Measurements from ENCODE around the gene ANKLE2.
"Not testable (repeated sequence)": the region's sequence is repeated elsewhere in the genome, so short reads cannot be mapped to it uniquely, and the experiment has no call there.

DNA sequence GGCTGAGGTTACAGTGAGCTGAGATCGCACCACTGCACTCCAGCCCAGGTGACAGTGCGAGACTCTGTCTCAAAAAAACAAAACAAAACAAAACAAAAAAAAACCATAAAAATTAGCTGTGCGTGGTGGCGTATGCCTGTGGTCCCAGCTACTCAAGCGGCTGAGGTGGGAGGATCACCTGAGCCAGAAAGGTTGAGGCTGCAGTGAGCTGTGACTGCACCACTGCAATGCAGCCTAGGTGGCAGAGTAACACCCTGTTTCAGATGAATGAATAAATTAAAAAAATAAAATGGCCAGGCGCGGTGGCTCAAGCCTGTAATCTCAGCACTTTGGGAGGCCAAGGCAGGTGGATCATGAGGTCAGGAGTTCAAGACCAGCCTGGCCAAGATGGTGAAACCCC is 8.0 kb downstream of the ANKLE2 start:
- not testable (repeated sequence) for TF ChIP-seq POLR2AphosphoS5 (IDR thresholded peaks at IDR 0.05); EP300 (conservative IDR thresholded peaks at IDR 0.05; ENCODE audit: poor library complexity, severe bottlenecking); REST (IDR thresholded peaks at IDR 0.05; ENCODE audit: borderline replicate concordance); EZH2 (IDR thresholded peaks at IDR 0.05; ENCODE audit: borderline replicate concordance, insufficient read depth, low read length, poor library complexity, severe bottlenecking); SMC3 (conservative IDR thresholded peaks at IDR 0.05; ENCODE audit: poor library complexity); TAF1 (IDR thresholded peaks at IDR 0.05; ENCODE audit: low read depth); RAD21 (conservative IDR thresholded peaks at IDR 0.05)
- TF ChIP-seq, protein P1, sequence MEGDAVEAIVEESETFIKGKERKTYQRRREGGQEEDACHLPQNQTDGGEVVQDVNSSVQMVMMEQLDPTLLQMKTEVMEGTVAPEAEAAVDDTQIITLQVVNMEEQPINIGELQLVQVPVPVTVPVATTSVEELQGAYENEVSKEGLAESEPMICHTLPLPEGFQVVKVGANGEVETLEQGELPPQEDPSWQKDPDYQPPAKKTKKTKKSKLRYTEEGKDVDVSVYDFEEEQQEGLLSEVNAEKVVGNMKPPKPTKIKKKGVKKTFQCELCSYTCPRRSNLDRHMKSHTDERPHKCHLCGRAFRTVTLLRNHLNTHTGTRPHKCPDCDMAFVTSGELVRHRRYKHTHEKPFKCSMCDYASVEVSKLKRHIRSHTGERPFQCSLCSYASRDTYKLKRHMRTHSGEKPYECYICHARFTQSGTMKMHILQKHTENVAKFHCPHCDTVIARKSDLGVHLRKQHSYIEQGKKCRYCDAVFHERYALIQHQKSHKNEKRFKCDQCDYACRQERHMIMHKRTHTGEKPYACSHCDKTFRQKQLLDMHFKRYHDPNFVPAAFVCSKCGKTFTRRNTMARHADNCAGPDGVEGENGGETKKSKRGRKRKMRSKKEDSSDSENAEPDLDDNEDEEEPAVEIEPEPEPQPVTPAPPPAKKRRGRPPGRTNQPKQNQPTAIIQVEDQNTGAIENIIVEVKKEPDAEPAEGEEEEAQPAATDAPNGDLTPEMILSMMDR (IDR thresholded peaks at IDR 0.05; ENCODE audit: poor library complexity, severe bottlenecking), result not testable (repeated sequence)

Measured in neural cell (in vitro differentiated cells).